IPS DF 6.9 (cell line): ENCODE measurements around the gene OR6J1.
A peak's percentile ranks its signal among the peaks of the same experiment; 100 is the strongest.

Source experiments
- DNase-seq: peaks from one replicate; pipeline ENCODE4 v3.0.0-alpha.2; 2013; ENCODE audit warnings: low read depth, low spot score
- H3K27ac ChIP-seq: one replicate; pipeline ENCODE4 v1.5.1; 2013; ENCODE audit warnings: low read length, control low read depth
- H3K27me3 ChIP-seq: 2 replicates; pipeline ENCODE4 v1.6.1; 2013; ENCODE audit warnings: mild to moderate bottlenecking, low read length; ENCODE audit not compliant: control insufficient read depth, insufficient read depth
- H3K36me3 ChIP-seq: 2 replicates; pipeline ENCODE4 v1.6.1; 2013; ENCODE audit warnings: low read length; ENCODE audit not compliant: control insufficient read depth, insufficient read depth
- H3K4me1 ChIP-seq: 2 replicates; pipeline ENCODE4 v1.6.1; 2013; ENCODE audit warnings: low read length; ENCODE audit not compliant: control insufficient read depth, insufficient read depth
- H3K4me3 ChIP-seq: 2 replicates; pipeline ENCODE4 v1.5.1; 2013; ENCODE audit warnings: mild to moderate bottlenecking, low read length
- H3K9me3 ChIP-seq: 2 replicates; pipeline ENCODE4 v1.6.1; 2013; ENCODE audit warnings: low read length, inconsistent platforms; ENCODE audit not compliant: control insufficient read depth, insufficient read depth
- WGBS: extraction: QIAGEN DNeasy Blood & Tissue Kit; methylation state at CpG from one replicate; pipeline ENCODE4 v1.1.7; 2013; ENCODE audit warnings: mixed read lengths, missing lambda C conversion rate; ENCODE audit not compliant: insufficient read length, insufficient coverage; 5-methylcytosine and 5-hydroxymethylcytosine counted together

Gene OR6J1

GRCh38 chr14:22613106-22613695 is 31.0 kb downstream of the OR6J1 start:
- WGBS = no CpG with 5 or more reads among the region's 2 CpGs
- H3K27ac ChIP-seq = no peak overlapping the region

DNA sequence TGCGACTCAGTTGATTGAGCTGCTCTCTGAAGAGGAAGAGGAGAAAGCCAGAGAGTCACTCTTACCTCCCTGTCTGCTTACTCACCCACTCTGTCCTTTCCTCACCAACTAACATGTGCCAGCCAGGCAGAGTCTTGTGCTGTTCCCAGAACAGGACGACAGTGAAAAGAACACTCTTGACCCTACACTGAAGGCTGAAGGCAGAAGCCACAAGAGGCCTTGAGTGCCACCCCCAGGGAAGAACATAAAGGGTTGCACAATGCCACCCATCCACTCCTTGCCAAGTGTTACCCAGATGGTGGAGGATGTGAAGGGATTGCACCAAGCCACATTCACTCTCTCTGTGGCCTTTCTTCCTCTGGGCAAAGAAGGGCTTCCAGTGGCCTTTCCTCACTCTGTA is 33.2 kb downstream of the OR6J1 start:
- peaks cover 23% of the 10 kb centered on the region; the same call in 1 of the 2 replicates for H3K36me3 ChIP-seq
- no peak overlapping the region for H3K4me3 ChIP-seq
- H3K4me1 ChIP-seq = no peaks in the 10 kb centered on the region; the same call in 1 of the 2 replicates
- no peaks in the 10 kb centered on the region for H3K27me3 ChIP-seq
- no peaks in the 10 kb centered on the region for H3K9me3 ChIP-seq
- no peak for DNase-seq
- H3K27ac ChIP-seq = no peak overlapping the region
- no CpG with 5 or more reads among the region's 2 CpGs for WGBS

More at GRCh38 chr14:22613106-22613695, 31.0 kb downstream of the OR6J1 start:
- DNase-seq = no peak
- Histone ChIP-seq H3K36me3 (peaks cover 13% of the 10 kb centered on the region; the same call in 1 of the 2 replicates), H3K27me3 (no peaks in the 10 kb centered on the region), H3K4me1 (no peaks in the 10 kb centered on the region; the same call in 1 of the 2 replicates), H3K9me3 (no peaks in the 10 kb centered on the region), H3K4me3 (no peak overlapping the region)

GRCh38 chr14:22607291-22607690 is 36.9 kb downstream of the OR6J1 start:
- Histone ChIP-seq H3K4me1 (no peaks in the 10 kb centered on the region), H3K36me3 (peaks cover 46% of the 10 kb centered on the region), H3K27me3 (no peaks in the 10 kb centered on the region), H3K4me3 (no peak overlapping the region), H3K9me3 (no peaks in the 10 kb centered on the region), H3K27ac (no peak overlapping the region)
- WGBS = no CpG with 5 or more reads among the region's 3 CpGs
- DNase-seq = no peak

- H3K4me3 ChIP-seq = no peak overlapping the region
- WGBS = no CpG with 5 or more reads among the region's 6 CpGs
- H3K9me3 ChIP-seq = no peaks in the 10 kb centered on the region
- H3K27ac ChIP-seq = no peak overlapping the region
- H3K36me3 ChIP-seq = peaks cover 53% of the 10 kb centered on the region
- H3K4me1 ChIP-seq = no peaks in the 10 kb centered on the region
- no peak for DNase-seq
- H3K27me3 ChIP-seq = no peaks in the 10 kb centered on the region
Measured at GRCh38 chr14:22606380-22606779, 37.8 kb downstream of the OR6J1 start.

- H3K4me3 ChIP-seq = no peak overlapping the region
- no peak for DNase-seq
- H3K36me3 ChIP-seq = peaks cover 40% of the 10 kb centered on the region
- no peak overlapping the region for H3K27ac ChIP-seq
- H3K9me3 ChIP-seq = no peaks in the 10 kb centered on the region
- H3K4me1 ChIP-seq = 0 out of 2 replicates have a peak, but pooled peaks cover 3% of the 10 kb centered on the region
- no peaks in the 10 kb centered on the region for H3K27me3 ChIP-seq
Measured at GRCh38 chr14:22602862-22603261, 41.3 kb downstream of the OR6J1 start.

- DNase-seq = no peak
- Histone ChIP-seq H3K27ac (no peak overlapping the region), H3K4me1 (0 out of 2 replicates have a peak, but pooled peaks cover 3% of the 10 kb centered on the region), H3K27me3 (no peaks in the 10 kb centered on the region), H3K4me3 (no peak overlapping the region), H3K9me3 (no peaks in the 10 kb centered on the region), H3K36me3 (peaks cover 35% of the 10 kb centered on the region)
- 100% methylated on average over 2 of the region's 5 CpGs for WGBS
Measured at GRCh38 chr14:22601996-22602395, 42.2 kb downstream of the OR6J1 start.

DNA sequence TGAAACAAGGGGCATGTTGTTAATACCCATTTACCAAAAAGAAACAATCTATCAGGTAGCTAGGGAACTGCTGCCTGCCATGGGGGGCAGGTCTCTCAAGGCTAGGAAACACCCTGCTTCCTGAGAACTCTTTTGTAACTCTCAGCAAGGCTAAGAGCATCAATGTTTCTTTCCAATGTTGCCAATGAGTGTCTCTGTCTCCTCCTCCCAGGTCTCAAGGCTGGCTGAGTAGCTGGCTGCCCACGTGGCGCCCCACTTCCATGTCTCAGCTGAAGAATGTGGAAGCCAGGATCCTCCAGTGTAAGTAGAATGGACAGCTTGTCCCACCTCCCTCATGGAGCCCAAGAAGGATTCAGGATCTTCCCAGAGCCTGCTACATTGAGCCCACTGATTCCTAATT is 42.7 kb downstream of the OR6J1 start:
- H3K4me3 ChIP-seq = no peak overlapping the region

DNA sequence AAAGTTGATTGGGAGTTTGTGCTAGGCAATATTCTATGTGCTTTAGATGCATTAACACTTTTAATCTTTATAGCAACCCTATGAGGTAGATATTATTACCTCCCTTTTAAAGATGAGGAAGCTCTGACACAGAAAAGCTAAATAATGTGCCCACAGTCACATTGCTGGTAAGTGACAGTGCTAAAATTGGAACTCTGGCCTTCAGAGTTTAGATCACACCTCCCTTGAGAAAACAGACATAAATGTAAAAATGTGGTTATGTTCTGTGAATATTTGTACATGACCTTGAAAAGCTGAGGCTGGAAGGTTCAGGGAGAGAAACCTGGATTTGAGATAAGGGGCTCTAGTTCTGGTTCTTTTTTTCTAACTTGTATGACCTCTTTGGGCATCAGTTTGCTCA is 44.1 kb downstream of the OR6J1 start:
- 0 out of 2 replicates have a peak, but pooled peaks cover 3% of the 10 kb centered on the region for H3K4me1 ChIP-seq
- H3K27ac ChIP-seq = no peak overlapping the region
- H3K4me3 ChIP-seq = no peak overlapping the region

More for the DNA sequence above, 42.7 kb downstream of the OR6J1 start:
- no CpG with 5 or more reads among the region's 2 CpGs for WGBS
- Histone ChIP-seq H3K27me3 (no peaks in the 10 kb centered on the region), H3K27ac (no peak overlapping the region), H3K4me1 (0 out of 2 replicates have a peak, but pooled peaks cover 3% of the 10 kb centered on the region), H3K9me3 (no peaks in the 10 kb centered on the region), H3K36me3 (peaks cover 33% of the 10 kb centered on the region)
- DNase-seq = no peak

DNA sequence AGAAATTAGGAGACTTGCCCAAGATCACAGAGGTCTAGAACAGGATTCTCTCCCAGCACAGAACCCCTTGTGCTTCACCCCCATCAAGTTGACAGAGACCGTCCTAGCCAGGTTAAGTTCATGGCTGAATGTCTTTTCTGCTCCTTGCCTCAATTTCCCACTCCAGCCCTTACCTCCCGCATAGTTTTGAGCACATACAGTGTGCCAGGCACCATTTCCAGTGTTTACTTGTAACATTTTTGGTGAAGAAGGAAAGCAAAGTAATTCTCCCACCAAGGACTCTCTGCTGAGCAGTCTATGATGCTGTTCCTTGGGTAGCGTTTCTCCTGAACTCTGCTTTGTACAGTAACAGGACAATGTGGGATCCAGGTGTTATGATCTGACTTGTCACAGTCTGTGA is 44.8 kb downstream of the OR6J1 start:
- no CpG with 5 or more reads among the region's 3 CpGs for WGBS
- peaks cover 19% of the 10 kb centered on the region for H3K36me3 ChIP-seq
- no peaks in the 10 kb centered on the region for H3K9me3 ChIP-seq
- no peaks in the 10 kb centered on the region for H3K27me3 ChIP-seq
- H3K4me1 ChIP-seq = 0 out of 2 replicates have a peak, but pooled peaks cover 3% of the 10 kb centered on the region
- H3K4me3 ChIP-seq = no peak overlapping the region
- no peak for DNase-seq
- no peak overlapping the region for H3K27ac ChIP-seq

More for the DNA sequence above, 44.1 kb downstream of the OR6J1 start:
- Histone ChIP-seq H3K9me3 (no peaks in the 10 kb centered on the region), H3K36me3 (peaks cover 25% of the 10 kb centered on the region), H3K27me3 (no peaks in the 10 kb centered on the region)
- no peak for DNase-seq

- Histone ChIP-seq H3K27me3 (no peaks in the 10 kb centered on the region), H3K36me3 (peaks cover 18% of the 10 kb centered on the region), H3K4me3 (peak overlapping the region; percentile 73; the same call in 1 of the 2 replicates), H3K9me3 (no peaks in the 10 kb centered on the region), H3K27ac (no peak overlapping the region), H3K4me1 (0 out of 2 replicates have a peak, but pooled peaks cover 3% of the 10 kb centered on the region)
- no CpG with 5 or more reads among the region's 5 CpGs for WGBS
- DNase-seq = no peak
Measured at GRCh38 chr14:22598896-22599244, 45.3 kb downstream of the OR6J1 start.
